A673 (cell line): ENCODE data around the gene FBXL17. TPM values are rescaled to one million over a fixed set of nuclear protein-coding genes. Genes with fewer than 3 reads are reported as not detected.
A peak's percentile ranks its signal among the peaks of the same experiment; 100 is the strongest.

Experiments
- Bru-seq: library from RNA; stranded (reverse); fragments of 400-500 nt; gene quantifications from one replicate; lab custom pipeline; 2021; lab: Mats Ljungman, UMichigan
- BruChase-seq, 2 experiments: library from RNA; stranded (reverse); fragments of 400-500 nt; gene quantifications; one replicate each; lab custom pipeline; 2021; lab: Mats Ljungman, UMichigan
- BruUV-seq: library from RNA; stranded (reverse); fragments of 400-500 nt; replicated peaks from 2 replicates; lab custom pipeline; 2021; lab: Mats Ljungman, UMichigan
- CTCF ChIA-PET: fragments of 300-600 bp; sonication (Branson Sonifier 250); formaldehyde crosslinking; loops from one replicate; lab custom pipeline; 2022; ENCODE audit warnings: antibody characterized with exemption; lab: Charles Lee
- POLR2A ChIA-PET: fragments of 300-600 bp; sonication (Branson Sonifier 250); formaldehyde crosslinking; loops from one replicate; lab custom pipeline; 2022; ENCODE audit warnings: antibody characterized with exemption; ENCODE audit not compliant: low non-redundant PET; lab: Charles Lee
- DNase-seq: peaks from one replicate; pipeline ENCODE4 v3.0.0-alpha.2; 2015; ENCODE audit warnings: low spot score
- H3K27ac ChIP-seq: fragments of 200-600 bp; sonication (generic); 2 replicates; pipeline ENCODE4 v1.5.1; 2016; ENCODE audit warnings: mixed run types, low read depth, mild to moderate bottlenecking, mixed read lengths, antibody characterized with exemption, low read length; ENCODE audit not compliant: poor library complexity, severe bottlenecking
- H3K27me3 ChIP-seq: fragments of 200-600 bp; sonication (generic); replicated peaks from 2 replicates; pipeline ENCODE4 v1.6.1; 2017; ENCODE audit warnings: mixed run types, low read depth, mild to moderate bottlenecking, mixed read lengths, antibody characterized with exemption, low read length; ENCODE audit not compliant: insufficient read depth, poor library complexity
- H3K36me3 ChIP-seq: fragments of 200-600 bp; sonication (generic); 2 replicates; pipeline ENCODE4 v1.6.1; 2016; ENCODE audit warnings: mixed run types, mild to moderate bottlenecking, mixed read lengths, antibody characterized with exemption, low read length; ENCODE audit not compliant: insufficient read depth, poor library complexity, severe bottlenecking
- H3K4me1 ChIP-seq: fragments of 200-600 bp; sonication (generic); 2 replicates; pipeline ENCODE4 v1.6.1; 2017; ENCODE audit warnings: mixed run types, mild to moderate bottlenecking, mixed read lengths, antibody characterized with exemption, low read length; ENCODE audit not compliant: insufficient read depth, poor library complexity, severe bottlenecking
- H3K4me3 ChIP-seq: fragments of 200-600 bp; sonication (generic); 2 replicates; pipeline ENCODE4 v1.5.1; 2016; ENCODE audit warnings: low read depth, mixed run types, mild to moderate bottlenecking, mixed read lengths, low read length; ENCODE audit not compliant: poor library complexity, severe bottlenecking
- H3K9me3 ChIP-seq: fragments of 200-600 bp; sonication (generic); 2 replicates; pipeline ENCODE4 v1.6.1; 2016; ENCODE audit warnings: mixed run types, low read depth, mild to moderate bottlenecking, mixed read lengths, antibody characterized with exemption, low read length; ENCODE audit not compliant: poor library complexity, severe bottlenecking
- CTCF ChIP-seq: fragments of 300-800, 200-600 bp; sonication (generic); conservative IDR thresholded peaks from 2 replicates; pipeline ENCODE4 v1.5.1; 2017; ENCODE audit warnings: low read depth, mild to moderate bottlenecking, antibody characterized with exemption, low read length, moderate library complexity, mixed read lengths
- EZH2 ChIP-seq: fragments of 200-600 bp; sonication (generic); IDR thresholded peaks from 2 replicates; pipeline ENCODE4 v1.6.1; 2017; ENCODE audit warnings: borderline replicate concordance, low read depth, mild to moderate bottlenecking, mixed read lengths, antibody characterized with exemption, low read length; ENCODE audit not compliant: poor library complexity, severe bottlenecking
- intact Hi-C: fragments of 100-400 bp; cut with micrococcal nuclease; formaldehyde crosslinking; loops from one replicate; pipeline ENCODE4 v1.10.0; 2022; ENCODE audit not compliant: unreplicated experiment
- long read RNA-seq: library from polyadenylated mRNA; stranded (forward); transcript quantifications from one replicate; pipeline ENCODE4 v2.0.0, GENCODE V29; 2022
- total RNA-seq: library from RNA; stranded (reverse); gene quantifications from 2 replicates; pipeline ENCODE4 v1.2.3, GENCODE V29; 2021

Gene FBXL17
- total RNA-seq = 5.7 and 8.1 TPM in 2 replicates
- Bru-seq, nascent RNA = percentile 61 among the genes with signal in this experiment
- percentile 63 among the genes with signal in this experiment for BruChase-seq, experiment 1, labeled RNA remaining after a 2-hour chase
- percentile 57 among the genes with signal in this experiment for BruChase-seq, experiment 2, labeled RNA remaining after a 6-hour chase
- long read RNA-seq, partial matches to known transcripts = 0 of 6 reads
- long read RNA-seq, other reads (novel, unspliced or antisense) = 6 of 6 reads

GRCh38 chr5:108381954-108382783, at the start of gene FBXL17:
TSS of gene FBXL17 (minus strand) at chr5:108382098.
- CTCF ChIA-PET = no interaction called here
- BruUV-seq = no TSS peak
- peak within 1 kb of the TSS; percentile 94 for H3K27ac ChIP-seq
- no peaks in the 10 kb centered on the region for H3K27me3 ChIP-seq
- peak; percentile 85 for DNase-seq
- no peaks in the 10 kb centered on the region for H3K36me3 ChIP-seq
- H3K4me3 ChIP-seq = peak within 1 kb of the TSS; percentile 90
- TF ChIP-seq EZH2 (no peak), CTCF (no peak)
- peaks cover 8% of the 10 kb centered on the region for H3K4me1 ChIP-seq
- POLR2A ChIA-PET = no interaction called here
- H3K9me3 ChIP-seq = no peaks in the 10 kb centered on the region
- intact Hi-C loops = no loop called here

DNA sequence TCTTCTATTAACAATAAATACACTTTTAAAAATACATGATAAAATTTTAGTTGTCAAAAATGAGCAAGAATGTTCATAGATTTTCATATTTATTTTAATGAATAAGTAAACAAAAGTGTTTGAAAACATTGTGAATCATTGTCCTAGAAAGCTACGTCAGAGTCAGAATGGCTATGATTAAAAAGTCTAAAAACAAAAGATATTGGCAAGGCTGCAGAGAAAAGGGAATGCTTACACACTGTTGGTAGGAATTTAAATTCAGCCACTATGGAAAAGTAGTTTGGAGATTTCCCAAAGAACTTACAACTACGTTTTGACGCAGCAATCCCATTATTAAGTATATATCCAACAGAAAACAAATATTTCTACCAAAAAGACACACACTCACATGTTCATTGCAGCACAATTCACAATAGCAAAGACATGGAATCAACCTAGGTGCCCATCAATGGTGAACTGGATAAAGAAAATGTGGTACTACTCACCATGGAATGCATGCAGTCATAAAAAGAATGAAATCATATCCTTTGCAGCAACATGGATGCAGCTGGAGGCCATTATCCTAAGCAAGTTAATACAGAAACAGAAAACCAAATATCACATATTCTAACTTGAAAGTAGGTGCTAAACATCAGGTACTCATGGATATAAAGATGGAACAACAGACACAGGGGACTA, 49.2 kb upstream of the FBXL17 start:
- no peaks in the 10 kb centered on the region for H3K4me1 ChIP-seq
- no peak for TF ChIP-seq CTCF
- TF ChIP-seq EZH2 = no peak
- no peaks in the 10 kb centered on the region for H3K9me3 ChIP-seq
- CTCF ChIA-PET = no interaction called here
- no peak overlapping the region for H3K4me3 ChIP-seq
- H3K27ac ChIP-seq = no peak overlapping the region
- intact Hi-C loops = no loop called here
- no peak for DNase-seq
- BruUV-seq = no TSS peak
- no peaks in the 10 kb centered on the region for H3K36me3 ChIP-seq
- POLR2A ChIA-PET = no interaction called here
- H3K27me3 ChIP-seq = no peaks in the 10 kb centered on the region

DNA sequence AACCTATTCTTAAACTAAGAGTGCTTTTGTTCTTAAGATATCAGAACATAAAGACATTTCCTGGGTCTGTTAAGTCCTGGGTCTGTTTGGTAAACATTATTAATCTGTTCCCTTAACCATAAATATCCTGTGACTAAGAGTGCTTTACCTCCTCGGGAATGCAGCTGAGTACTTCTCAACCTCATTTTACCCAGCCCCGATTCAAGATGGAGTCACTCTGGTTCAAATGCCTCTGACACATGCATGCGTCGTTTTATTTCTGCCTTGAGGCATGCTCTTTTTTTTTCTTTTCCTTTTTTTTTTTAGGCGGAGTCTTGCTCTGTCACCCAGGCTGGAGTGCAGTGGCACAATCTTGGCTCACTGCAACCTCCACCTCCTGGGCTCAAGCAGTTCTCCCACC, 39.8 kb upstream of the FBXL17 start:
- ChIA-PET POLR2A (no interaction called here), CTCF (no interaction called here)
- BruUV-seq = no TSS peak
- Histone ChIP-seq H3K4me3 (no peak overlapping the region), H3K9me3 (no peaks in the 10 kb centered on the region), H3K4me1 (no peaks in the 10 kb centered on the region), H3K36me3 (no peaks in the 10 kb centered on the region), H3K27me3 (no peaks in the 10 kb centered on the region), H3K27ac (no peak overlapping the region)
- DNase-seq = no peak
- intact Hi-C loops = no loop called here
- TF ChIP-seq CTCF = no peak
- no peak for TF ChIP-seq EZH2
